Brain microvascular endothelial cell (primary cell): ENCODE data around the gene LRRC45.

Experiments
- DNase-seq: peaks from one replicate; pipeline ENCODE4 v3.0.0-alpha.2; 2020
- H3K27ac ChIP-seq: fragments of 250-450 bp; sonication (Bioruptor Pico); 2 replicates; pipeline ENCODE4 v1.5.1; 2020; ENCODE audit warnings: mild to moderate bottlenecking, moderate library complexity
- H3K27me3 ChIP-seq: fragments of 250-450 bp; sonication (Bioruptor Pico); replicated peaks from 2 replicates; pipeline ENCODE4 v1.5.1; 2020; ENCODE audit warnings: mild to moderate bottlenecking
- H3K36me3 ChIP-seq: fragments of 250-450 bp; sonication (Bioruptor Pico); replicated peaks from 2 replicates; pipeline ENCODE4 v1.5.1; 2020; ENCODE audit warnings: mild to moderate bottlenecking
- H3K4me3 ChIP-seq: 2 replicates; pipeline ENCODE4 v1.5.1; 2011; ENCODE audit warnings: low read depth, mild to moderate bottlenecking, control low read depth, low read length, moderate library complexity
- in situ Hi-C: cut with HindIII; loops from 2 replicates; pipeline ENCODE4 v1.10.0; 2017; ENCODE audit warnings: low sequenced_read_pairs, low pct_ligation_motif_present
- TF ChIP-seq, protein P1 (sequence below): IDR thresholded peaks from 2 replicates; pipeline ENCODE4 v1.5.1; 2011; ENCODE audit warnings: low read depth, mild to moderate bottlenecking, moderate library complexity, low read length, control low read depth, inconsistent platforms; ENCODE audit errors: missing control alignments

Gene LRRC45

GRCh38 chr17:82050152-82050760, 27.2 kb downstream of the LRRC45 start:
- TF ChIP-seq, protein P1, sequence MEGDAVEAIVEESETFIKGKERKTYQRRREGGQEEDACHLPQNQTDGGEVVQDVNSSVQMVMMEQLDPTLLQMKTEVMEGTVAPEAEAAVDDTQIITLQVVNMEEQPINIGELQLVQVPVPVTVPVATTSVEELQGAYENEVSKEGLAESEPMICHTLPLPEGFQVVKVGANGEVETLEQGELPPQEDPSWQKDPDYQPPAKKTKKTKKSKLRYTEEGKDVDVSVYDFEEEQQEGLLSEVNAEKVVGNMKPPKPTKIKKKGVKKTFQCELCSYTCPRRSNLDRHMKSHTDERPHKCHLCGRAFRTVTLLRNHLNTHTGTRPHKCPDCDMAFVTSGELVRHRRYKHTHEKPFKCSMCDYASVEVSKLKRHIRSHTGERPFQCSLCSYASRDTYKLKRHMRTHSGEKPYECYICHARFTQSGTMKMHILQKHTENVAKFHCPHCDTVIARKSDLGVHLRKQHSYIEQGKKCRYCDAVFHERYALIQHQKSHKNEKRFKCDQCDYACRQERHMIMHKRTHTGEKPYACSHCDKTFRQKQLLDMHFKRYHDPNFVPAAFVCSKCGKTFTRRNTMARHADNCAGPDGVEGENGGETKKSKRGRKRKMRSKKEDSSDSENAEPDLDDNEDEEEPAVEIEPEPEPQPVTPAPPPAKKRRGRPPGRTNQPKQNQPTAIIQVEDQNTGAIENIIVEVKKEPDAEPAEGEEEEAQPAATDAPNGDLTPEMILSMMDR = no peak
- H3K27me3 ChIP-seq = no peaks in the 10 kb centered on the region
- no peak for DNase-seq
- in situ Hi-C loops = no loop called here
- peak overlapping the region; percentile 77 for H3K4me3 ChIP-seq
- H3K36me3 ChIP-seq = peaks cover 25% of the 10 kb centered on the region
- H3K27ac ChIP-seq = no peak overlapping the region

GRCh38 chr17:82050761-82051641, 27.9 kb downstream of the LRRC45 start:
- no peaks in the 10 kb centered on the region for H3K27me3 ChIP-seq
- TF ChIP-seq, protein P1 = no peak
- in situ Hi-C loops = no loop called here
- peak overlapping the region; percentile 21 for H3K27ac ChIP-seq
- peaks cover 31% of the 10 kb centered on the region for H3K36me3 ChIP-seq
- peak overlapping the region; percentile 77 for H3K4me3 ChIP-seq
- no peak for DNase-seq

DNA sequence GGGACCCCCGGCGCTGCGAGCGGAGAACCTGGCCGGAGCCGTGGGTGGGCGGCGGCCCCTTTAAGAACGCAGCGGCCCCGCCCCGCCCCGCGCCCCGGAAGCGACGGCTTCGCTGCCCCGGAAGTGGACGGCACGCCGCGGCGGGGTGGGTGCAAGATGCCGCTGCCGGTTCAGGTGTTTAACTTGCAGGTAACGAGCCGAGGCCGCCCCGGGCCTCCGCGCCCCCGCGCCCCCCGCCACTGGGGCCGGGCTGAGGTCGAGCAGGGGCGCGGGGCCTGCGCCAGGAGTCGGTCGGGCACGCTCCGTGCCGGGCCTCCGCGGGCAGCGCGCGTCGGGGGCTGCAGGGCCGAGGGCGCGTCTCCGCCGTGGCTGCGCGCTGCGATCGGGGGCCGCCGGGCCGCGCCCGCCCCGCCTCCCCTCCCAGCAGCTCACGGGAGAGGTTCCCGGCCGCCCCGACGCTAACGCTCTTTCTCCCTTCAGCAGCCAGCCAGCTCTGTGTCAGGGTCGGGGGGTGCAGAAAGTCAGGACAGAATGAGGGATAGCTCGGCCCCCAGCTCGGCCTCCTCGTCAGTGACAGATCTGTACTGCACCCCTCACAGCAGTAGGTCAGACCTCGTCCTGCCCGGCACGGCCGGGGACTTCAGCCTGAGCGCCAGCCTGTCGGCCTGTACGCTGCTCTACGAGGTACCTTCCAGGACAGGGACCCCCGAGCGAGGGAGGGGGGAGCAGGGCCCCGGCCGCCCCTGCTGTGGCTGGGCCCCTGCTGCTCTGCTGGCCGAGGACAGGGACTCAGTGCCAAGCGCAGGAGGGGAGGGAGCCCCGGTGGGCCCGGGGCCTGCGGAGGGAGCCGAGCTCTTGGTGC, 28.9 kb downstream of the LRRC45 start, which contains the start of the genes GPS1 and RFNG:
GPS1 (plus strand) TSS at position 123 of the 862 bp plus-strand sequence; CDS start at position 157, 34 bp downstream.
RFNG (minus strand) TSS at position 36 of the 862 bp plus-strand sequence. CDS start 45 bp downstream, outside the sequence.
- Histone ChIP-seq H3K4me3 (peak within 1 kb of the TSS; percentile 77), H3K27me3 (no peaks in the 10 kb centered on the region), H3K27ac (peak within 1 kb of the TSS; percentile 21), H3K36me3 (peaks cover 38% of the 10 kb centered on the region)
- DNase-seq = no peak
- TF ChIP-seq, protein P1 = no peak
- in situ Hi-C loops = no loop called here

- no peak for DNase-seq
- H3K4me3 ChIP-seq = peak overlapping the region; percentile 77
- in situ Hi-C loops = no loop called here
- peaks cover 39% of the 10 kb centered on the region for H3K36me3 ChIP-seq
- no peak overlapping the region for H3K27ac ChIP-seq
- H3K27me3 ChIP-seq = no peaks in the 10 kb centered on the region
- TF ChIP-seq, protein P1 = no peak
These were observed 29.5 kb downstream of the LRRC45 start for GRCh38 chr17:82052638-82053059.

DNA sequence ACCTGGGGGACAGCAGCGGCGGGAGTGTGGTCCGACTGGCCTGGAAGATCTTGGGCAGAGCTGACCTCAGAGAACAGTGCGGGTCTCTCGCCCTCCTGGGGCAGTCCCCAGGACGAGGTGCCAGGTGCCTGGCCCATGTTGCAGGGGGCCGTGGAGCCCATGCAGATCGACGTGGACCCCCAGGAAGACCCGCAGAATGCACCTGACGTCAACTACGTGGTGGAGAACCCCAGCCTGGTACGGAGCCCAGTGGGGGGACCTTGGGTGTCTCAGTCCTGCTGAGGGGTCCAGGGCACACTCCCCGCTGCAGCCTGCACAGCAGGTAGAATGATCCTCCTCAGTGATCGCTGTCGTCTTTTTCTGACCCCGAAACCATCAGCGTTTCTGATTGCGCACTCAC, 30.0 kb downstream of the LRRC45 start:
- in situ Hi-C loops = no loop called here
- Histone ChIP-seq H3K4me3 (peak overlapping the region; percentile 77), H3K27ac (no peak overlapping the region)

More for the DNA sequence above, 30.0 kb downstream of the LRRC45 start:
- H3K36me3 ChIP-seq = peaks cover 43% of the 10 kb centered on the region
- DNase-seq = no peak
- no peaks in the 10 kb centered on the region for H3K27me3 ChIP-seq
- TF ChIP-seq, protein P1 = no peak
